ENCODE data around the gene FHIT. TPM values are rescaled to one million over a fixed set of nuclear protein-coding genes. Genes with fewer than 3 reads are reported as not detected.

FHIT gene
- 20.2 TPM for total RNA-seq
- polyA plus RNA-seq (ENCODE audit: insufficient read depth, low read depth, low replicate concordance): 61.2 TPM
- long read RNA-seq, donor 1: 0 reads
- long read RNA-seq, donor 2, partial matches to known transcripts: 7 of 7 reads
- long read RNA-seq, donor 2, other reads (novel, unspliced or antisense): 0 of 7 reads
- long read RNA-seq, donor 3, partial matches to known transcripts: 16 of 16 reads
- long read RNA-seq, donor 3, other reads (novel, unspliced or antisense): 0 of 16 reads
- long read RNA-seq, donor 4: 0 reads
- long read RNA-seq, donor 5: 0 reads
- long read RNA-seq, donor 6, partial matches to known transcripts: 5 of 5 reads
- long read RNA-seq, donor 6, other reads (novel, unspliced or antisense): 0 of 5 reads
- long read RNA-seq, donor 7, partial matches to known transcripts: 1 of 13 reads
- long read RNA-seq, donor 7, other reads (novel, unspliced or antisense): 12 of 13 reads
- long read RNA-seq, donor 8: 0 reads
- long read RNA-seq, donor 9: 0 reads
- long read RNA-seq, donor 10: 0 reads

GRCh38 chr3:61251174-61251972 is at the start of gene FHIT:
Gene FHIT, minus strand, starts transcription at chr3:61251452.
- DNase-seq (peak; percentile 97 to 99 (median 98)), FAIRE-seq (peak; percentile 68)
- peak within 1 kb of the TSS; percentile 88 to 91 for H3K27ac ChIP-seq (ENCODE audit: low read depth in 2 of 2, low read length in 2 of 2)
- peak within 1 kb of the TSS; percentile 93 to 98 (median 95) for H3K4me3 ChIP-seq (ENCODE audit: low read length in 3 of 3)
- H3K9ac ChIP-seq (ENCODE audit: low read length in 3 of 3): peak within 1 kb of the TSS; percentile 92 to 98 (median 92)
- no peaks in the 10 kb centered on the region for H3K27me3 ChIP-seq (ENCODE audit: control insufficient read depth, insufficient read depth, low read length)
- no peaks in the 10 kb centered on the region for H3K9me3 ChIP-seq (ENCODE audit: control insufficient read depth in 2 of 3, insufficient read depth in 1 of 3, low read length in 3 of 3)
- no peaks in the 10 kb centered on the region for H3K36me3 ChIP-seq (ENCODE audit: control insufficient read depth in 2 of 3, insufficient read depth in 3 of 3, low read length in 3 of 3)
- peaks cover 0 to 15% (median 7%) of the 10 kb centered on the region in 3 donors for H3K4me1 ChIP-seq (ENCODE audit: control insufficient read depth in 2 of 3, insufficient read depth in 2 of 3, low read depth in 1 of 3, low read length in 3 of 3)
- TF ChIP-seq CTCF (IDR thresholded peaks at IDR 0.05; ENCODE audit: borderline replicate concordance, extremely low read depth, insufficient read depth): no peak
- intact Hi-C loops (cut with DNase I): no loop called here

DNA sequence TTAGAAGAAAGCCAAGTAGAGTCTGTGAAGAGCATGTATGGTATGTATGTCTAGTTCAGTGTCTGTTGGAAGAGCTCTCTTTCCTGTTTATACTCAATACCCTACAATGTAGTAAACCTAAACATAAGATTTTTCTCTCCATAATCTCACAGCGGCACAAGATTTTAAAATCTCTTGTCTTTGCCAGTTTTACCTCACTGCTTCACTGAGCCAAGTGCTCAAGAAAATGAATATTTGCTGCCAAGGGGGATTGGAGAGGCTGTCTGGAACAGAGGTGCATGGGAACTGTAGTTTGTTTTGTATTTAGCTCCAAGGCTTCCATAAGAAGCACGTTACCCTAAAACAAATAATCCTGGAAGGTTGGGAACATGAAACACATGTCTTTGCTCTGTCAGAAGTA is 49.5 kb upstream of the FHIT start:
- Histone ChIP-seq H3K27me3 (ENCODE audit: control insufficient read depth, insufficient read depth, low read length) (no peaks in the 10 kb centered on the region), H3K9me3 (ENCODE audit: control insufficient read depth in 2 of 3, insufficient read depth in 1 of 3, low read length in 3 of 3) (no peaks in the 10 kb centered on the region), H3K4me3 (ENCODE audit: low read length in 3 of 3) (no peak overlapping the region), H3K36me3 (ENCODE audit: control insufficient read depth in 2 of 3, insufficient read depth in 3 of 3, low read length in 3 of 3) (no peaks in the 10 kb centered on the region), H3K27ac (ENCODE audit: low read depth in 2 of 2, low read length in 2 of 2) (no peak overlapping the region), H3K9ac (ENCODE audit: low read length in 3 of 3) (no peak overlapping the region), H3K4me1 (ENCODE audit: control insufficient read depth in 2 of 3, insufficient read depth in 2 of 3, low read depth in 1 of 3, low read length in 3 of 3) (peaks cover 0 to 2% (median 2%) of the 10 kb centered on the region in 3 donors)
- FAIRE-seq: no peak
- TF ChIP-seq CTCF (IDR thresholded peaks at IDR 0.05; ENCODE audit: borderline replicate concordance, extremely low read depth, insufficient read depth): no peak
- DNase-seq: no peak
- intact Hi-C loops (cut with DNase I): no loop called here

GRCh38 chr3:61300006-61300380 is 48.7 kb upstream of the FHIT start:
- intact Hi-C loops (cut with DNase I): no loop called here
- Histone ChIP-seq H3K9me3 (ENCODE audit: control insufficient read depth in 2 of 3, insufficient read depth in 1 of 3, low read length in 3 of 3) (no peaks in the 10 kb centered on the region), H3K36me3 (ENCODE audit: control insufficient read depth in 2 of 3, insufficient read depth in 3 of 3, low read length in 3 of 3) (no peaks in the 10 kb centered on the region), H3K9ac (ENCODE audit: low read length in 3 of 3) (no peak overlapping the region), H3K27ac (ENCODE audit: low read depth in 2 of 2, low read length in 2 of 2) (no peak overlapping the region), H3K4me1 (ENCODE audit: control insufficient read depth in 2 of 3, insufficient read depth in 2 of 3, low read depth in 1 of 3, low read length in 3 of 3) (peaks cover 0 to 2% (median 2%) of the 10 kb centered on the region in 3 donors), H3K27me3 (ENCODE audit: control insufficient read depth, insufficient read depth, low read length) (no peaks in the 10 kb centered on the region), H3K4me3 (ENCODE audit: low read length in 3 of 3) (no peak overlapping the region)
- no peak for TF ChIP-seq CTCF (IDR thresholded peaks at IDR 0.05; ENCODE audit: borderline replicate concordance, extremely low read depth, insufficient read depth)
- no peak for FAIRE-seq
- DNase-seq: peak in 1 of 5 donors; percentile 23

All from kidney (tissue), 22 donors.